Neuronal stem cell (in vitro differentiated cells): ENCODE measurements around the gene AKT2.

Experiments used
- DNase-seq: peaks from one replicate; pipeline ENCODE4 v3.0.0-alpha.2; 2013; ENCODE audit warnings: low spot score
- H2AFZ ChIP-seq: one replicate; pipeline ENCODE4 v1.6.1; 2013; ENCODE audit warnings: mild to moderate bottlenecking, low read length, inconsistent platforms
- H2AK5ac ChIP-seq: 2 replicates; pipeline ENCODE4 v1.6.1; 2013; ENCODE audit warnings: low read depth, mild to moderate bottlenecking, inconsistent platforms, low read length, moderate library complexity, mixed read lengths
- H2BK120ac ChIP-seq: 2 replicates; pipeline ENCODE4 v1.6.1; 2013; ENCODE audit warnings: low read depth, mild to moderate bottlenecking, inconsistent platforms, low read length, moderate library complexity, mixed read lengths
- H2BK12ac ChIP-seq: one replicate; pipeline ENCODE4 v1.6.1; 2013; ENCODE audit warnings: low read length, inconsistent platforms
- H2BK15ac ChIP-seq: 2 replicates; pipeline ENCODE4 v1.6.1; 2013; ENCODE audit warnings: mild to moderate bottlenecking, low read length, inconsistent platforms, mixed read lengths
- H2BK5ac ChIP-seq: one replicate; pipeline ENCODE4 v1.6.1; 2013; ENCODE audit warnings: inconsistent platforms, mild to moderate bottlenecking, low read length, moderate library complexity
- H3K14ac ChIP-seq: one replicate; pipeline ENCODE4 v1.6.1; 2013; ENCODE audit warnings: low read length, inconsistent platforms
- H3K18ac ChIP-seq: 2 replicates; pipeline ENCODE4 v1.6.1; 2013; ENCODE audit warnings: low read length, inconsistent platforms
- H3K23ac ChIP-seq: 2 replicates; pipeline ENCODE4 v1.6.1; 2013; ENCODE audit warnings: low read depth, mild to moderate bottlenecking, mixed read lengths, low read length, inconsistent platforms; ENCODE audit not compliant: poor library complexity
- H3K27ac ChIP-seq: replicated peaks from 3 replicates; pipeline ENCODE4 v1.5.1; 2013; ENCODE audit warnings: low read length, inconsistent platforms
- H3K27me3 ChIP-seq, 3 experiments: 2 replicates each; pipeline ENCODE4 v1.6.1; 2013; ENCODE audit warnings: low read length in 3 of 3, mild to moderate bottlenecking in 2 of 3, inconsistent platforms in 1 of 3, low read depth in 1 of 3, mixed read lengths in 1 of 3, moderate library complexity in 1 of 3; ENCODE audit not compliant: control insufficient read depth in 3 of 3, insufficient read depth in 3 of 3
- H3K36me3 ChIP-seq, 2 donors: replicated peaks in 1 of 2; 2 replicates each; pipeline ENCODE4 v1.6.1; 2013; ENCODE audit warnings: low read length in 2 of 2; ENCODE audit not compliant: control insufficient read depth in 2 of 2, insufficient read depth in 2 of 2
- H3K4ac ChIP-seq: 2 replicates; pipeline ENCODE4 v1.6.1; 2013; ENCODE audit warnings: inconsistent platforms, mild to moderate bottlenecking, low read length, moderate library complexity
- H3K4me1 ChIP-seq, 2 donors: 1 replicate in 1 of 2; 2 replicates in 1 of 2; pipeline ENCODE4 v1.6.1; 2013; ENCODE audit warnings: low read length in 2 of 2, low read depth in 1 of 2; ENCODE audit not compliant: control insufficient read depth in 2 of 2, insufficient read depth in 1 of 2
- H3K4me2 ChIP-seq: one replicate; pipeline ENCODE4 v1.6.1; 2013; ENCODE audit warnings: mild to moderate bottlenecking, low read length, inconsistent platforms; ENCODE audit not compliant: insufficient read depth, poor library complexity, severe bottlenecking
- H3K4me3 ChIP-seq, 2 donors: 2 replicates each; pipeline ENCODE4 v1.5.1; 2013; ENCODE audit warnings: low read length in 2 of 2, mild to moderate bottlenecking in 2 of 2, inconsistent platforms in 1 of 2, moderate library complexity in 1 of 2
- H3K79me1 ChIP-seq: one replicate; pipeline ENCODE4 v1.6.1; 2013; ENCODE audit warnings: low read depth, mild to moderate bottlenecking, inconsistent platforms, low read length, moderate library complexity
- H3K9ac ChIP-seq: one replicate; pipeline ENCODE4 v1.6.1; 2013; ENCODE audit warnings: mild to moderate bottlenecking, low read depth, low read length, inconsistent platforms; ENCODE audit not compliant: poor library complexity
- H3K9me3 ChIP-seq, 2 donors: replicated peaks in 1 of 2; 2 replicates each; pipeline versions ENCODE3 to v1.6.1; 2013; ENCODE audit warnings: low read length in 2 of 2, mild to moderate bottlenecking in 2 of 2, inconsistent platforms in 1 of 2, low read depth in 1 of 2, mixed read lengths in 1 of 2, moderate library complexity in 1 of 2; ENCODE audit not compliant: control insufficient read depth in 2 of 2, insufficient read depth in 1 of 2
- H4K8ac ChIP-seq: one replicate; pipeline ENCODE4 v1.6.1; 2013; ENCODE audit warnings: low read depth, mild to moderate bottlenecking, inconsistent platforms, low read length, moderate library complexity
- H4K91ac ChIP-seq: one replicate; pipeline ENCODE4 v1.6.1; 2013; ENCODE audit warnings: low read length, low read depth, mild to moderate bottlenecking, inconsistent platforms; ENCODE audit not compliant: poor library complexity
- WGBS, 2 donors: extraction: QIAGEN DNeasy Blood & Tissue Kit; methylation state at CpG; one replicate each; pipeline ENCODE4 v1.1.7; 2013; ENCODE audit warnings: missing lambda C conversion rate in 2 of 2, mixed read lengths in 1 of 2; ENCODE audit not compliant: insufficient read length in 2 of 2, insufficient replicate concordance in 1 of 2; ENCODE audit errors: extremely low coverage in 2 of 2; 5-methylcytosine and 5-hydroxymethylcytosine counted together

Gene AKT2

DNA sequence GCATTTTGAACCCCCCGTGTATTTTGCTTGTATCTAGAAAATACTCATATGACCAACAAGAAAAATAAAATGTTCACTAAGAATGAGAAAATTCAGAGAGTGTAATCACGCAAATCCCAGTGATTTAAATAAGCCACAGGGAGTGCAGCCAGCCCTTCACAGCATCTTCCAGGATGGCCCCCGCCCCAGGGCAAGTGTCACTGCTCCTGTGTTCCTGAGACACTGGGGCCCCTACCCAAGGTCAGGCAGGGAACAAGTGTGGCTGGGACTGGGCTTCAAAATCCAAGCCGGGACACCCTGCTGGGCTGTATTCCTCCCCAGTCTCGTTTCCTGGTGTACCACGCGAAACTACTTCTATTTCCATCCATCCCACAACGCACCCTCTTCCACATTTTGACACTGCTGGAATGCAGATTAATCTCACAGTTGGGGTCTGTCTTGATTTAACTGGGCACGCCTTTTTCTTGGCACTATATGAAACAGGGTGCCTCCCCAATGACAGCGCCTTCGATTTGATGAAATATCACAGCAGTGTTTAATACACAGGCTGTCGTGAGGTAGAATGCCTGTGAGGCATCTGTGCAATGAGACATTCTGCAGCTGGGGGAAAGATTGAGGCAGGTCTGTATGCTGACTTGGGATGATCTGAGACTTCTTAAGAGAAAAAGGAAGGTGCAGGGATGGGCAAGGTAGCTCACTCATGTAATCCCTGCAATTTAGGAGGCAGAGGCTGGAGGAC is 40.4 kb downstream of the AKT2 start:
- Histone ChIP-seq H2BK5ac (no peak overlapping the region), H2AK5ac (no peak overlapping the region), H3K36me3 (peaks cover 19 to 45% of the 10 kb centered on the region in 2 donors), H3K27me3 (no peaks in the 10 kb centered on the region), H3K79me1 (peaks cover 3% of the 10 kb centered on the region), H3K27ac (no peak overlapping the region), H3K9me3 (no peaks in the 10 kb centered on the region), H2BK120ac (no peak overlapping the region), H3K9ac (no peak overlapping the region), H2AFZ (no peak overlapping the region), H3K4me2 (no peak overlapping the region), H2BK15ac (no peak overlapping the region), H3K4me1 (peaks cover 2 to 7% of the 10 kb centered on the region in 2 donors), H3K4ac (no peak overlapping the region), H3K18ac (no peak overlapping the region), H3K23ac (no peak overlapping the region), H3K14ac (no peak overlapping the region), H3K4me3 (no peak overlapping the region), H4K91ac (no peak overlapping the region), H4K8ac (no peak overlapping the region), H2BK12ac (no peak overlapping the region)
- no peak for DNase-seq
- no CpG with 5 or more reads among the region's 12 CpGs for WGBS, 2 donors

- H3K27me3 ChIP-seq, result no peaks in the 10 kb centered on the region
- peaks cover 26 to 51% of the 10 kb centered on the region in 2 donors for H3K36me3 ChIP-seq
- peaks cover 2 to 7% of the 10 kb centered on the region in 2 donors for H3K4me1 ChIP-seq
- H3K23ac ChIP-seq, result no peak overlapping the region
- H3K9ac ChIP-seq, result no peak overlapping the region
- no peak overlapping the region for H3K14ac ChIP-seq
- no peak overlapping the region for H2BK120ac ChIP-seq
- peaks cover 3% of the 10 kb centered on the region for H3K79me1 ChIP-seq
- H3K4ac ChIP-seq, result no peak overlapping the region
- H4K91ac ChIP-seq, result no peak overlapping the region
- no peaks in the 10 kb centered on the region for H3K9me3 ChIP-seq
- no peak overlapping the region for H4K8ac ChIP-seq
- no peak overlapping the region for H3K18ac ChIP-seq
- H3K4me2 ChIP-seq, result no peak overlapping the region
- no peak overlapping the region for H3K4me3 ChIP-seq
- H2BK5ac ChIP-seq, result no peak overlapping the region
- no peak overlapping the region for H2AFZ ChIP-seq
- no peak for DNase-seq
- no peak overlapping the region for H3K27ac ChIP-seq
- H2BK12ac ChIP-seq, result no peak overlapping the region
- H2AK5ac ChIP-seq, result no peak overlapping the region
- no peak overlapping the region for H2BK15ac ChIP-seq
- WGBS, 2 donors, result no CpG with 5 or more reads among the region's 2 CpGs
Observed at GRCh38 chr19:40243181-40243580, 42.0 kb downstream of the AKT2 start.

- Histone ChIP-seq H3K4me2 (no peak overlapping the region), H3K4me3 (no peak overlapping the region), H3K14ac (no peak overlapping the region), H3K9me3 (no peaks in the 10 kb centered on the region), H4K91ac (no peak overlapping the region), H3K18ac (peak overlapping the region; percentile 68), H3K79me1 (peaks cover 3% of the 10 kb centered on the region), H3K4ac (no peak overlapping the region), H2BK15ac (no peak overlapping the region), H2BK120ac (no peak overlapping the region), H2BK12ac (peak overlapping the region; percentile 48), H2AK5ac (no peak overlapping the region), H3K36me3 (peaks cover 31 to 53% of the 10 kb centered on the region in 2 donors), H3K27ac (no peak overlapping the region), H3K4me1 (peaks cover 2 to 7% of the 10 kb centered on the region in 2 donors), H3K27me3 (no peaks in the 10 kb centered on the region), H2BK5ac (no peak overlapping the region), H3K23ac (peak overlapping the region; percentile 56), H3K9ac (no peak overlapping the region), H2AFZ (no peak overlapping the region), H4K8ac (no peak overlapping the region)
- no CpG with 5 or more reads among the region's 12 CpGs for WGBS, 2 donors
- no peak for DNase-seq
Observed at GRCh38 chr19:40242480-40242879, 42.7 kb downstream of the AKT2 start.

GRCh38 chr19:40241809-40242384 is 43.2 kb downstream of the AKT2 start:
- Histone ChIP-seq H2BK15ac (no peak overlapping the region), H3K23ac (peak overlapping the region; percentile 56), H3K4me3 (no peak overlapping the region), H3K36me3 (peaks cover 34 to 56% of the 10 kb centered on the region in 2 donors), H2AK5ac (no peak overlapping the region), H3K18ac (no peak overlapping the region), H2BK5ac (no peak overlapping the region), H2BK12ac (peak overlapping the region; percentile 48), H3K14ac (no peak overlapping the region), H3K9me3 (peaks cover 0 to 1% of the 10 kb centered on the region in 2 donors), H2BK120ac (no peak overlapping the region), H3K4ac (no peak overlapping the region), H3K79me1 (no peaks in the 10 kb centered on the region), H3K9ac (no peak overlapping the region), H3K27me3 (no peaks in the 10 kb centered on the region), H3K4me2 (no peak overlapping the region), H3K4me1 (peaks cover 2 to 7% of the 10 kb centered on the region in 2 donors), H3K27ac (no peak overlapping the region), H4K91ac (no peak overlapping the region), H2AFZ (no peak overlapping the region), H4K8ac (no peak overlapping the region)
- no peak for DNase-seq
- WGBS, 2 donors, result no CpG with 5 or more reads among the region's 21 CpGs
